T-cell (primary cell): ENCODE results near the gene SPDYE17. TPM values are rescaled to one million over a fixed set of nuclear protein-coding genes. Genes with fewer than 3 reads are reported as not detected.
"Not testable (repeated sequence)": the region's sequence is repeated elsewhere in the genome, so short reads cannot be mapped to it uniquely, and the experiment has no call there.

Experiments
- ATAC-seq, 4 experiments: fragments of 200-7000 bp in 3 of 4; fragments of 150-1000 bp in 1 of 4; cut with Tn5 transposase; replicated peaks in 1 of 4; 1 replicate in 3 of 4; 2 replicates in 1 of 4; pipeline ENCODE4 v1.10.0; 2021; ENCODE audit warnings: moderate library complexity in 3 of 4, mild to moderate bottlenecking in 2 of 4, moderate number of reproducible peaks in 1 of 4
- CTCF ChIA-PET, 2 donors: fragments of 300-600 bp; sonication (Branson Sonifier 250); formaldehyde crosslinking; loops; one replicate each; lab custom pipeline; 2022; ENCODE audit warnings: antibody characterized with exemption in 2 of 2; lab: Charles Lee
- POLR2A ChIA-PET, 2 donors: fragments of 300-600 bp; sonication (Branson Sonifier 250); formaldehyde crosslinking; loops; one replicate each; lab custom pipeline; 2022; ENCODE audit warnings: antibody characterized with exemption in 2 of 2; lab: Charles Lee
- DNase-seq, 35 experiments: peaks; one replicate each; pipeline versions ENCODE4 v3.0.0 to v3.0.0-alpha.2; 2013 to 2023
- H3K27ac ChIP-seq: one replicate; pipeline ENCODE4 v1.5.1; 2013; ENCODE audit warnings: low read length
- H3K27me3 ChIP-seq, 2 experiments: replicated peaks in 1 of 2; 1 replicate in 1 of 2; 2 replicates in 1 of 2; pipeline versions ENCODE4 v1.6.1 to v1.7.0; 2013; ENCODE audit warnings: low read length in 1 of 2, mixed read lengths in 1 of 2; ENCODE audit not compliant: control insufficient read depth in 2 of 2, insufficient read depth in 2 of 2; ENCODE audit errors: extremely low read depth in 1 of 2
- H3K36me3 ChIP-seq, 2 donors: 1 replicate in 1 of 2; 2 replicates in 1 of 2; pipeline versions ENCODE4 v1.6.1 to v1.7.0; 2013; ENCODE audit warnings: low read length in 1 of 2; ENCODE audit not compliant: control insufficient read depth in 2 of 2, insufficient read depth in 1 of 2; ENCODE audit errors: extremely low read depth in 1 of 2
- H3K4me1 ChIP-seq, 2 experiments: 1 replicate in 1 of 2; 2 replicates in 1 of 2; pipeline versions ENCODE4 v1.6.1 to v1.7.0; 2013; ENCODE audit warnings: low read length in 2 of 2, mixed read lengths in 1 of 2; ENCODE audit not compliant: insufficient read depth in 2 of 2, control insufficient read depth in 1 of 2; ENCODE audit errors: extremely low read depth in 1 of 2
- H3K4me3 ChIP-seq, 2 donors: 1 replicate in 1 of 2; 2 replicates in 1 of 2; pipeline versions ENCODE4 v1.5.1 to v1.7.0; 2013; ENCODE audit warnings: mild to moderate bottlenecking in 2 of 2, low read length in 1 of 2, moderate library complexity in 1 of 2; ENCODE audit not compliant: control insufficient read depth in 1 of 2; ENCODE audit errors: extremely low read depth in 1 of 2
- H3K9me3 ChIP-seq: 2 replicates; pipeline ENCODE4 v1.7.0; 2013
- H3K27ac Mint-ChIP-seq, 2 donors: one replicate each; pipeline ENCODE4 v1.8.0; 2020 to 2021; ENCODE audit warnings: mild to moderate bottlenecking in 2 of 2, mixed read lengths in 2 of 2
- H3K27me3 Mint-ChIP-seq, 2 donors: one replicate each; pipeline ENCODE4 v1.8.0; 2021 to 2022; ENCODE audit warnings: mixed read lengths in 2 of 2
- H3K36me3 Mint-ChIP-seq: one replicate; pipeline ENCODE4 v1.8.0; 2021; ENCODE audit warnings: mixed read lengths
- H3K4me1 Mint-ChIP-seq, 3 donors: one replicate each; pipeline ENCODE4 v1.8.0; 2020 to 2022; ENCODE audit warnings: mixed read lengths in 3 of 3, mild to moderate bottlenecking in 1 of 3
- H3K4me3 Mint-ChIP-seq, 3 donors: one replicate each; pipeline ENCODE4 v1.8.0; 2020 to 2022; ENCODE audit warnings: mild to moderate bottlenecking in 3 of 3, mixed read lengths in 3 of 3, moderate library complexity in 3 of 3
- H3K9me3 Mint-ChIP-seq, 3 donors: one replicate each; pipeline ENCODE4 v1.8.0; 2020 to 2022; ENCODE audit warnings: mixed read lengths in 3 of 3
- WGBS: methylation state at CpG from one replicate; pipeline ENCODE4 v1.1.5; 2013; ENCODE audit warnings: missing lambda C conversion rate; ENCODE audit not compliant: insufficient coverage; 5-methylcytosine and 5-hydroxymethylcytosine counted together
- total RNA-seq, 35 experiments: library from RNA in 6 of 35; stranded (reverse) in 6 of 35; fragments of 120-200 nt in 1 of 35; gene quantifications; one replicate each; pipeline versions ENCODE4 v1.2.1 to v1.2.4 and lab custom pipeline; 2013 to 2026

Gene SPDYE17, protein sequence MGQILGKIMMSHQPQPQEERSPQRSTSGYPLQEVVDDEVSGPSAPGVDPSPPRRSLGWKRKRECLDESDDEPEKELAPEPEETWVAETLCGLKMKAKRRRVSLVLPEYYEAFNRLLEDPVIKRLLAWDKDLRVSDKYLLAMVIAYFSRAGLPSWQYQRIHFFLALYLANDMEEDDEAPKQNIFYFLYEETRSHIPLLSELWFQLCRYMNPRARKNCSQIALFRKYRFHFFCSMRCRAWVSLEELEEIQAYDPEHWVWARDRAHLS
- total RNA-seq, result not detected
- total RNA-seq (2013), result not detected
- 0 reads per million in 29 experiments for total RNA-seq (lab: John Stamatoyannopoulos, UW)

- H3K4me3 Mint-ChIP-seq, H3K4me1 ChIP-seq, H3K27ac Mint-ChIP-seq, DNase-seq, H3K27me3 ChIP-seq, CTCF ChIA-PET, H3K4me3 ChIP-seq, H3K27ac ChIP-seq, H3K36me3 ChIP-seq, ATAC-seq, H3K9me3 Mint-ChIP-seq, H3K9me3 ChIP-seq, H3K4me1 Mint-ChIP-seq, POLR2A ChIA-PET, H3K27me3 Mint-ChIP-seq, H3K36me3 Mint-ChIP-seq: not testable (repeated sequence)
- no CpG with 5 or more reads among the region's 8 CpGs for WGBS
Observed at GRCh38 chr7:77032261-77032660, at the start of gene SPDYE17. Gene SPDYE17 (minus strand): TSS chr7:77032361. CDS start chr7:77030570, 1,791 bp downstream.

DNA sequence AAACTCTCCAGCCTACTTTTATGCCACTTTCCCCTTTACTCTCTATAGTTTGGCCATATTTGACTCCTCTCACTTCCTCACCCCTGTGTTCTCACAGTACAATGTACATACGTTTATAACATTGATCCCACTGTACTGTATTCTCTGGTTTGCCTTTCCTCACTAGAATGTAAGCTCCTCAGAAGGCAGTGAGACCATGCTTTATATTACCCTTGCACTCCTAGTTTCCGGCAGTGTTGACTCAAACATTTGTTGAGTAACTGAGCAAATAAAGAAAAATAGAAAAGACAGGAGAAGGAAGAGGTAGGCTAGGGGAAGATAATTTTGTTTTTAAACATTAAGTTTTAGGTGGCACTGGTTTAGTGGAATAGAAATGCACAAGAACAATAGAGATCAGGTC, 48.1 kb upstream of the SPDYE17 start:
- POLR2A ChIA-PET, H3K4me3 Mint-ChIP-seq, H3K9me3 ChIP-seq, H3K27me3 Mint-ChIP-seq, CTCF ChIA-PET, H3K27ac Mint-ChIP-seq, H3K27me3 ChIP-seq, H3K4me1 ChIP-seq, DNase-seq, H3K4me1 Mint-ChIP-seq, H3K4me3 ChIP-seq, H3K9me3 Mint-ChIP-seq, H3K27ac ChIP-seq, ATAC-seq, H3K36me3 ChIP-seq: not testable (repeated sequence)
- H3K36me3 Mint-ChIP-seq, result peaks cover 22% of the 10 kb centered on the region
- WGBS, result no CpG with 5 or more reads among the region's 2 CpGs

DNA sequence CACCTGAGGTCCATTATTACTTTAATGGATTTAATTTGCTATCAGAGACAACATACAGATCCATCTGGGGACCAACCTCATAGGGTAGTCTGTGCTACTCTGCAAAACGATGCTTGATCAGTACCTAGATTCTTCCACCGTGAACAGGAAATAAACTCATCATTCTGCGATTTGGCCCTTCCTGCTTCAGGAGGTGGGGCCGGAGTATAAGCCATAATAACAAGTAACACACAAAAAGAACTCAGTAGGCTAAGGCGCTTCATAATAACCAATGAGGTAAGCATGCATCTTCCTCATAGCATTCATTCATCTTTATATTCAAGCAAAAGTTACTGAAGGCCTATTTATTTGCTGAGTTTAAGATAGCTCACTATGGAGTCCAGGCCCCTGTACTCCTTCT, 47.5 kb upstream of the SPDYE17 start:
- H3K27ac ChIP-seq, H3K27me3 ChIP-seq, H3K4me3 Mint-ChIP-seq, H3K27ac Mint-ChIP-seq, H3K4me3 ChIP-seq, H3K9me3 Mint-ChIP-seq, H3K36me3 ChIP-seq, CTCF ChIA-PET, DNase-seq, H3K4me1 Mint-ChIP-seq, H3K4me1 ChIP-seq, H3K27me3 Mint-ChIP-seq, POLR2A ChIA-PET, H3K9me3 ChIP-seq: not testable (repeated sequence)
- no CpG with 5 or more reads among the region's 5 CpGs for WGBS
- ATAC-seq, result peak in 1 of 4 experiments; percentile 35
- peaks cover 27% of the 10 kb centered on the region for H3K36me3 Mint-ChIP-seq

DNA sequence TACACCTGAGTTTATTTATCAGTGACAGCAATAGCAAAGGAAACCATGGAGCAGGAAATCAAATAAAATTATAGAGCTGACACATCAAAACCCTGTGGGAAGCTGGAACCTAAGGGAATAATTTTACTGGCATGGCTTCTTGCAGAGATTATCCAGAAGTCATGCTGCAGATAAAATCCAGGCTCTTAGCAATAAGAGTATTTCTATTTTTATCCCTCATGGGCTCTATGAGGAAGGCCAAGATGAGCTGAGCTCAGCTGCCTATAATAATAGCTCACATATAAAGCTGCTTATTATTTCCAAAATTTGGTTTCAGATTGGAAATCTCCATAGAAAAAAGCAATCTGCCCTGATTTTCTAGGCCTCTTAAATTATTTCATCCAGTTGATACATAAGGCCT, 47.0 kb upstream of the SPDYE17 start:
- H3K27ac ChIP-seq, H3K36me3 ChIP-seq, H3K4me1 Mint-ChIP-seq, POLR2A ChIA-PET, CTCF ChIA-PET, H3K9me3 Mint-ChIP-seq, H3K4me3 Mint-ChIP-seq, H3K9me3 ChIP-seq, H3K4me3 ChIP-seq, ATAC-seq, DNase-seq, H3K27me3 ChIP-seq, H3K27ac Mint-ChIP-seq, H3K4me1 ChIP-seq, H3K27me3 Mint-ChIP-seq: not testable (repeated sequence)
- peaks cover 32% of the 10 kb centered on the region for H3K36me3 Mint-ChIP-seq

DNA sequence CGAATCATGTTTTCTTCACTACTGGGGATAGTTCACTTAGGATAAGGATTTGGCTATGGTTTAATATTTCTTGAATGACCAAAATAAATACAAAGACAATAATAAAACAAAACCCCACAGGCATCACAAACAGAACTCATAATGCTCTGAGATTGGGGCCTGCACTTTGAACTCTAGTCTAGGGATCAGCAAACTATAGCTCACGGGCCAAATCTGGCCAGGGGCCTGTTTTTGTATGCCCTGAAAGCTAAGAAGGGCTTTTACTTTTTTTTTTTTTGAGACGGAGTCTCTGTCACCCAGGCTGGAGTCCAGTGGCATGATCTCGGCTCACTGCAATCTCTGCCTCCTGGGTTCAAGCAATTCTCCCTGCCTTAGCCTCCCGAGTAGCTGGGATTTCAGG, 44.9 kb upstream of the SPDYE17 start:
- H3K36me3 ChIP-seq, H3K4me3 Mint-ChIP-seq, H3K9me3 Mint-ChIP-seq, H3K4me1 ChIP-seq, H3K9me3 ChIP-seq, POLR2A ChIA-PET, H3K4me1 Mint-ChIP-seq, H3K4me3 ChIP-seq, H3K27me3 ChIP-seq, DNase-seq, H3K27me3 Mint-ChIP-seq, CTCF ChIA-PET, ATAC-seq, H3K27ac Mint-ChIP-seq, H3K27ac ChIP-seq: not testable (repeated sequence)
- peaks cover 32% of the 10 kb centered on the region for H3K36me3 Mint-ChIP-seq
- WGBS, result no CpG with 5 or more reads among the region's 5 CpGs

GRCh38 chr7:77074786-77075396, 42.7 kb upstream of the SPDYE17 start:
- POLR2A ChIA-PET, result not testable (repeated sequence)

More at GRCh38 chr7:77074786-77075396, 42.7 kb upstream of the SPDYE17 start:
- H3K27ac ChIP-seq, H3K27ac Mint-ChIP-seq, H3K4me1 ChIP-seq, DNase-seq, H3K36me3 ChIP-seq, ATAC-seq, H3K27me3 Mint-ChIP-seq, H3K9me3 ChIP-seq, H3K9me3 Mint-ChIP-seq, H3K4me3 Mint-ChIP-seq, H3K4me3 ChIP-seq, CTCF ChIA-PET, H3K27me3 ChIP-seq: not testable (repeated sequence)
- Mint-ChIP-seq H3K36me3 (peaks cover 45% of the 10 kb centered on the region), H3K4me1 (peaks cover 10 to 16% (median 14%) of the 10 kb centered on the region in 3 donors)
- WGBS, result no CpG with 5 or more reads among the region's 6 CpGs
